Measurements from ENCODE around the gene PAAF1.

PAAF1 gene

DNA sequence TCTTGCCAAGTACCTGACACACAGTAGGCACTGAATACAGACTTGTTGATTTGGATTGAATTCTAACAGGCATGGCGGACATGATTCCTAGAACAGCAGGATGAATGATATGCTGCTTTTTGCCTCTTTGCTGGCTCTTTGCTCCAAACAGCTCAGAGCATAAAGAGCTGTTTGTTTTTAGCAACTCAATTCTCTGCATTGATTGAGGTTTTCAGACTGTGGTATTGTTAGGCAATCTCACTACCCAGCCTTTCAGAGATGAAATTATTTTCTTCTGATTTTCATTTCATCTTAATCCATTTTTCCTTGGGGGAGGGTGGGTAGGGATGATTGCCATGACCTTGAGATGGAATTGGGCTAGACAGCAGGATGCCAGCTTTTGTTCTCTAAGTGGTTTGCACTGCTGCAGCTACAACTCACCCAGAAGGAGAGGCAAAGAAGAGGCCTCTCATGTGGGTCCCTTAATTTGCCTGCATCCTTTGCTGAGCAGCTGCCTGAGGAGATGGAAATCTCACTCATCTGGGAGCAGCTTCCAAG lies 20.7 kb upstream of the PAAF1 start:
- H3K9me3 ChIP-seq (ENCODE audit: insufficient read depth, low read length), result no peaks in the 10 kb centered on the region
- H3K27me3 ChIP-seq (ENCODE audit: low read depth, low read length), result no peaks in the 10 kb centered on the region
- no peak overlapping the region for H2AFZ ChIP-seq (ENCODE audit: low read depth, low read length)
- H3K9ac ChIP-seq (ENCODE audit: low read length), result no peak overlapping the region
- H4K20me1 ChIP-seq (ENCODE audit: insufficient read depth, low read length), result no peaks in the 10 kb centered on the region
- H3K79me2 ChIP-seq (ENCODE audit: low read length), result no peaks in the 10 kb centered on the region
- H3K4me3 ChIP-seq (ENCODE audit: low read length), result no peak overlapping the region
- no peak overlapping the region for H3K27ac ChIP-seq (ENCODE audit: low read length)
- no peak for TF ChIP-seq CTCF (IDR thresholded peaks at IDR 0.05; ENCODE audit: low read depth, low read length)
- TF ChIP-seq EZH2phosphoT487 (IDR thresholded peaks at IDR 0.05; ENCODE audit: low read depth), result no peak
- peaks cover 15% of the 10 kb centered on the region for H3K36me3 ChIP-seq (replicated peaks; ENCODE audit: low read depth, low read length)
- H3K4me2 ChIP-seq (ENCODE audit: low read length), result no peak overlapping the region
- peaks cover 2% of the 10 kb centered on the region for H3K4me1 ChIP-seq (ENCODE audit: low read length)

GRCh38 chr11:73859671-73860070 lies 17.1 kb upstream of the PAAF1 start:
- Histone ChIP-seq H3K9ac (ENCODE audit: low read length) (no peak overlapping the region), H3K27me3 (ENCODE audit: low read depth, low read length) (no peaks in the 10 kb centered on the region), H2AFZ (ENCODE audit: low read depth, low read length) (no peak overlapping the region), H3K4me2 (ENCODE audit: low read length) (no peak overlapping the region), H3K9me3 (ENCODE audit: insufficient read depth, low read length) (no peaks in the 10 kb centered on the region), H3K4me1 (ENCODE audit: low read length) (no peaks in the 10 kb centered on the region), H3K79me2 (ENCODE audit: low read length) (no peaks in the 10 kb centered on the region), H3K27ac (ENCODE audit: low read length) (no peak overlapping the region), H4K20me1 (ENCODE audit: insufficient read depth, low read length) (no peaks in the 10 kb centered on the region), H3K36me3 (replicated peaks; ENCODE audit: low read depth, low read length) (peaks cover 27% of the 10 kb centered on the region), H3K4me3 (ENCODE audit: low read length) (no peak overlapping the region)
- TF ChIP-seq EZH2phosphoT487 (IDR thresholded peaks at IDR 0.05; ENCODE audit: low read depth), result no peak
- no peak for TF ChIP-seq CTCF (IDR thresholded peaks at IDR 0.05; ENCODE audit: low read depth, low read length)

- H3K4me2 ChIP-seq (ENCODE audit: low read length), result no peak overlapping the region
- H2AFZ ChIP-seq (ENCODE audit: low read depth, low read length), result no peak overlapping the region
- peaks cover 29% of the 10 kb centered on the region for H3K36me3 ChIP-seq (replicated peaks; ENCODE audit: low read depth, low read length)
These were observed 16.6 kb upstream of the PAAF1 start for GRCh38 chr11:73860202-73860601.

DNA sequence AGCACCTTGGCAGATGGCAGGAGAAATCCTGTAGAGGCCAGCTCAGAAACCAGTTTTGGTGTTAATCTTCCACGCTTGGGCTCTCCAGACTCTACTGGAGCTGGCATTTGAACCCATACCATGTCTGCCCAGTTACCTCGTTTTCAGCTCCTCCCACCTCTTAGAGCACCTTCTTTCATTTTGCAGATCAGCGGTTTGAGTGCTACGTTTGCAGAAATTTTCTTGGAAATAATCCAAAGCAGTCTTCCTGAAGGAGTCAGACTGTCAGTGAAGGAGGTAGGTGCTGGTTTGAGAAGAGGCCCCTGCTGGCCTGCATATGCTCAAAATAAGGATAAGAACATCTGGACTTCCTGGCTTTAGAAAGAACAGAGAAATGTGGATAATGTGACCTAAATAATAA lies 13.8 kb upstream of the PAAF1 start:
- H3K27me3 ChIP-seq (ENCODE audit: low read depth, low read length), result no peaks in the 10 kb centered on the region
- H4K20me1 ChIP-seq (ENCODE audit: insufficient read depth, low read length), result no peaks in the 10 kb centered on the region
- H3K79me2 ChIP-seq (ENCODE audit: low read length), result no peaks in the 10 kb centered on the region
- no peak overlapping the region for H3K27ac ChIP-seq (ENCODE audit: low read length)
- no peaks in the 10 kb centered on the region for H3K4me1 ChIP-seq (ENCODE audit: low read length)
- H3K9me3 ChIP-seq (ENCODE audit: insufficient read depth, low read length), result no peaks in the 10 kb centered on the region
- TF ChIP-seq EZH2phosphoT487 (IDR thresholded peaks at IDR 0.05; ENCODE audit: low read depth) (no peak), CTCF (IDR thresholded peaks at IDR 0.05; ENCODE audit: low read depth, low read length) (no peak)
- H3K4me2 ChIP-seq (ENCODE audit: low read length), result no peak overlapping the region
- H3K36me3 ChIP-seq (replicated peaks; ENCODE audit: low read depth, low read length), result peaks cover 32% of the 10 kb centered on the region
- no peak overlapping the region for H3K4me3 ChIP-seq (ENCODE audit: low read length)
- H3K9ac ChIP-seq (ENCODE audit: low read length), result no peak overlapping the region
- H2AFZ ChIP-seq (ENCODE audit: low read depth, low read length), result no peak overlapping the region

More at GRCh38 chr11:73860202-73860601, 16.6 kb upstream of the PAAF1 start:
- Histone ChIP-seq H3K9ac (ENCODE audit: low read length) (no peak overlapping the region), H3K9me3 (ENCODE audit: insufficient read depth, low read length) (no peaks in the 10 kb centered on the region), H3K4me3 (ENCODE audit: low read length) (no peak overlapping the region), H3K27me3 (ENCODE audit: low read depth, low read length) (no peaks in the 10 kb centered on the region), H4K20me1 (ENCODE audit: insufficient read depth, low read length) (no peaks in the 10 kb centered on the region), H3K79me2 (ENCODE audit: low read length) (no peaks in the 10 kb centered on the region), H3K4me1 (ENCODE audit: low read length) (no peaks in the 10 kb centered on the region), H3K27ac (ENCODE audit: low read length) (no peak overlapping the region)
- TF ChIP-seq EZH2phosphoT487 (IDR thresholded peaks at IDR 0.05; ENCODE audit: low read depth), result no peak
- TF ChIP-seq CTCF (IDR thresholded peaks at IDR 0.05; ENCODE audit: low read depth, low read length), result no peak

Data from OCI-LY3 (cell line).